GM23248 (cell line): ENCODE measurements around the gene ABCG2.

Experiments used
- EZH2 ChIP-seq: fragments of 200-600 bp; sonication (generic); IDR thresholded peaks from 2 replicates; pipeline ENCODE4 v1.6.1; 2018; ENCODE audit warnings: antibody characterized with exemption, mild to moderate bottlenecking; ENCODE audit not compliant: insufficient read depth, poor library complexity, severe bottlenecking
- EZH2phosphoT487 ChIP-seq: fragments of 200-600 bp; sonication (generic); IDR thresholded peaks from 2 replicates; pipeline ENCODE4 v1.6.1; 2018; ENCODE audit warnings: antibody characterized with exemption, moderate library complexity, mild to moderate bottlenecking, low read depth; ENCODE audit not compliant: insufficient read depth

GRCh38 chr4:88202443-88202842, 44.0 kb upstream of the ABCG2 start:
- no peak for TF ChIP-seq EZH2phosphoT487
- no peak for TF ChIP-seq EZH2
